GM18507 (cell line): ENCODE results near the gene ZNF213.
A peak's percentile ranks its signal among the peaks of the same experiment; 100 is the strongest.

Experiments used
- DNase-seq: peaks from one replicate; pipeline ENCODE4 v3.0.0; 2011; ENCODE audit warnings: low read depth; ENCODE audit not compliant: insufficient read length; ENCODE audit errors: extremely low spot score
- FAIRE-seq: peaks from 2 replicates; lab custom pipeline; 2011; peaks lifted over from hg19 to GRCh38; lab: Jason Lieb, UNC

ZNF213 gene

GRCh38 chr16:3134338-3135125 lies at the start of gene ZNF213:
Gene ZNF213, plus strand, starts transcription at chr16:3135029. Its CDS starts 2,252 bp downstream, at chr16:3137281.
- DNase-seq, result peak; percentile 89
- FAIRE-seq, result peak; percentile 99

GRCh38 chr16:3085868-3086595 lies 48.8 kb upstream of the ZNF213 start:
- no peak for DNase-seq
- no peak for FAIRE-seq

- FAIRE-seq, result no peak
These were observed 48.1 kb upstream of the ZNF213 start for GRCh38 chr16:3086596-3087242.

DNA sequence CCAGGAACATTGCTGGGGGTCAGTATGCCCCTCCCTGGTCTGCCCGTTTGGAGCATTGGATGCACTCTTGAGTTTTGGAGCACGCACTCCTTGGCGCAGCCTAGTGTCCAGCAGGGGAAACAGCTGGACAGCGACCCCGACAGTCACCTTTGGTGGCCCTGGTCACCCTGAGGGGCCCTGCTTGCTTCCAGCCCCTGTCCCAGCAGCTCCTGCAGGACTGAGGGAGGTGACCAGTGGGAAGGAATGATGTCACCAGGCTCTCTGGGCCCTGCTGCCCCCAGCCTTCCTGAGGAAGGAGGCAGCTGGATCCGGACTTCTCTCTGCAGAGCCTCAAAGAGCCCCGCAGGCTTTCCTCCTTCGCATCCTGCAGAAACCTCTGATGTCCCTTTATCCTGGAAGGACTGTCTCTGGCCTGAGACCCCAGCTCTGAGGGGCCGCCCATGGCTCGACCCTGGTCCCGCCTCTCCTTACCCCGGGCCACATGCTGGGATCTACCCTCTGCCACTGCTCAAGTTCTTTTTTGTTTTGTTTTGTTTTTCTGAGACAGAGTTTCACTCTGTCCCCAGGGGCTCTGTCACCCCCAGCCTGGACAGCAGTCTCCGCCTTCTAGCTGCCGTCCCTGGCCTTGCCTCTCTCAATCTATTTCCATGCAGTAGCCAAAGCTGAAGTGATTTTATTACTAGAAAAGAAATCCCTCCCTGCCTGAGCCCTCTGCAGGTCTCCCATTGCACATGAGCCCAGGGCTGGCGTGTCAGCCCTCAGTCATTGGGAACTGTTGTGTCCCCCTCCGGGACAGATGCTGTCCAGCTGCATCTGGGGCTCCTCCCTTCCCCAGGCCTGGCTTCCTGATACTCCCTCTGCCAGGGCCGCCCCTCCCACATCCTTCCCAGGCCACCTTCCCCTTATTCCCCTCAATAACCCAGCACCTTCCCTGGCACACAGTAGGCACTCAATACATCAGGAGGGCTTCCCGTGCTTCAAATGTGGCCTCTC lies 47.3 kb upstream of the ZNF213 start:
- FAIRE-seq, result no peak
- DNase-seq, result no peak

More at GRCh38 chr16:3086596-3087242, 48.1 kb upstream of the ZNF213 start:
- no peak for DNase-seq

DNA sequence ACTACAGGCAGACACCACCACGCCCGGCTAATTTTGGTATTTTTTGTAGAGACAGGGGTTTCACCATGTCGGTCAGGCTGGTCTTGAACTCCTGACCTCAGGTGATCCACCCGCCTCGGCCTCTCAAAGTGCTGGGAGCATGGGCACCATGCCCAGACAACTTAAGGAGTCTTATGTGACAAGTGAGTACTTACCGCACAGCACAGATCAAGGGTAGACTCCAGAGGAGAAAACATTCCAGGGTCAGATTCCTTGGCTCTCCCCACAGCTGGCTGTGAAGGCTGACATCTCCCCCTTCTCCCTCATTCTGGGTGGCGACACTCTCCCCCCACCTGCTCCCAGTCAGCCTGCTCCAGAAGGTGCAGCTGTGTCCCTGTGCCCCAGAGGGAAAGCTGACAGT lies 46.4 kb upstream of the ZNF213 start:
- FAIRE-seq (no peak), DNase-seq (no peak)

DNA sequence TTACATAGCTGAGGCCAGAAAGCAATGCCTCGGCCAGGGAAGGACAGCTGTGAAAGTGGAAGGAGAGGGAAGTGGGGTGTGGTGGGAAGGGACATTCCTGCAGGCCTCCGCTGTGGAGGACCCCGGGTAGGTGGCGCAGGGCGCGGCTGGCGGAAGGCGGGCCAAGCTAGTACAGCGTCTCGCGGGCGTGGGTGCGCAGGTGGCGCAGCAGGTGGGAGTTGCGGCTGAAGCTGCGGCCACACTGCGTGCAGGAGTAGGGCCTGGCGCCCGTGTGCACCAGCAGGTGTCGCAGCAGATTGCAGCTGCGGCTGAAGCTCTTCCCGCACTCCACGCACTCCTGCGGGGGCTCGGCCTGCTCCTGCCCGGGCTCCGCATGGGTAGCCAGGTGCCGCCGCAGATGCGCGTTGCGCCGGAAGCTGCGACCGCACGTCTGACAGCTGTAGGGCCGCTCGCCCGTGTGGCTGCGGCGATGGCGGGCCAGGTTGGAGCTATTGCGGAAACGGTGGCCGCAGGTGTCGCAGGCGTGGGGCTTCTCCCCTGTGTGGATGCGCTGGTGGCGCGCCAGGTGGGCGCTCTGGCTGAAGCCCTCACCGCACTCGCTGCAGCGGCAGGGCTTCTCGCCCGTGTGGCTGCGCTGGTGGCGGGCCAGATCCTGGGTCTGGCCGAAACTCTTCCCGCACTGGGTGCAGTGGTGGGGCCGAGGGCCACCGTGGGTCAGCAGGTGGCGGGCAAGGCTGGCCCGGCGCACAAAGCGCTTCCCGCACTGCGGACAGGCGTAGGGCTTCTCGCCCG lies 45.7 kb upstream of the ZNF213 start:
- FAIRE-seq (no peak), DNase-seq (no peak)

DNA sequence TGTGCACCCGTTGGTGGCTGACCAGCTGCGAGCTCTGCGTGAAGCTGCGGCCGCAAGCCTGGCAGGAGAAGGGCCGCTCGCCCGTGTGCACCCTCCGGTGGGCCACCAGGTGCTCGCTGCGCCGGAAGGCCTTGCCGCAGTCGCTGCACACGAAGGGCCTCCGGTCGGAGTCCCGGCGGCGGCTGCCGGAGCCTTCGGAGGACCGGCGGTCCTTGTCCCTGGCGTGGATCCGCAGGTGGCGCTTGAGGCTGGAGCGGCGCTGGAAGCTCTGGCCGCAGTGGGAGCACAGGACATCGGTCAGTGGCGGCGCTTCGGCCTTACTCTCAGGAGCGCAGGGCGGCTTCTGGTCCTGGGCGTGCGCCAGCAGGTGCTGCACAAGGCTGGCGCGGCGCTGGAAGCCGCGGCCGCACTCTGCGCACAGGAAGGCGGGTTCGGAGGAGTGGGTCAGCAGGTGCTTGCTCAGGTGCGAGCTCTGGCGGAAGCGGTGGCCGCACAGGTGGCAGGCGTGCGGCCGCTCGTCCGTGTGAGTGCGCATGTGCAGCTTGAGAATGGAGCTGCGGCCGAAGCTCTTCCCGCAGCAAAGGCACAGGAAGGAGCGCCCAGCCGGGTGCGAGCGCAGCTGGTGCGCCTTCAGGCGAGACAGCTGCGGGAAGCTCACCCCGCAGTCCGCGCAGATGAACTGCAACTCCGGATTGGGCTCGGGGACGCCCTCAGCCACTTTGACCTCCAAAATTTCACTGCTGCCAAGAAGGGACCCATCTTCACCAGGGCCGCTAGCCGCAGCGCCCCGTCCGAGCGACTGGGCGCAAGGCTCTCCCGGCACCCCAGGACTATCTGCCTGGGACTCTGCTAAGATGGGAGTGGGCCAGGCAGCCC lies 44.9 kb upstream of the ZNF213 start:
- FAIRE-seq, result no peak
- no peak for DNase-seq

GRCh38 chr16:3091551-3091950 lies 43.3 kb upstream of the ZNF213 start:
- FAIRE-seq (no peak), DNase-seq (no peak)

DNA sequence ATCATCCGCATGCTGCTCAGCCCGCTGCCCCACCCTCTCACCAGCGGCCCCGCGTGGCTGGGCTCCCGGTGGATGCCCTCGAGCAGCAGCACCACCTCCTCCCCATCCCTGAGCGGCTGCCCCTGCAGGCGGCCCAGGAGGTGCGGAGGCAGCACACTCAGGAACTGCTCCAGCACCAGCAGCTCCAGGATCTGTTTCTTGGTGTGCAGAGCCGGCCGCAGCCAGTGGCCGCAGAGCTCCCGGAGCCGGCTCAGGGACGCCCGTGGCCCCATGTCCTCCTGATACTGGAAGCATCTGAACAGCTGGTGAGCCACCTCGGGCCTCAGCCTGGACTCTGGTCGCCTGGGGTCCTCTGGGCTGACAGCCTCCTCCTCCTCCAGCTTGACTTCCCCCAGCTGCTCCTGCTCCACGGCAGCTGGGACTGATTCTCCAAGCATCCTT lies 42.3 kb upstream of the ZNF213 start:
- DNase-seq, result no peak

GRCh38 chr16:3094289-3095027 lies 40.4 kb upstream of the ZNF213 start:
- DNase-seq (no peak), FAIRE-seq (peak; percentile 44)

More for the DNA sequence above, 42.3 kb upstream of the ZNF213 start:
- no peak for FAIRE-seq

DNA sequence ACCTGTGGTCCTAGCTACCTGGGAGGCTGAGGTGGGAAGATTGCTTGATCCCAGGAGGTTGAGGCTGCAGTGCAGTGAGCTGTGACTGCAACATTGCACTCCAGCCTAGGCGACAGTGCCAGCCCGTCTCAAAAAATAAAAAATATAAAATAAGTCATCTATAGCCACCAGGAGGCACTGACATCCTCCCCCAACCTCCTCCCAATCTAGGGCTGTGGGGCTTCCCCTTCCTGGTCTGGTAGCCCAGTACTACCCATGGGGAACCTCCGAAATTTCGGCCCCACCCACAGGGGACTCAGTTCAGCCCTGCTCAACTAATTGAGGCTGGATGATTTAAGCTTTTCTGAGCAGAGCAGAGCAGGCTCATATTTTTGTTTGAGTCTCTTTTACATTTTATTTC lies 39.0 kb upstream of the ZNF213 start:
- peak; percentile 64 for DNase-seq
- FAIRE-seq, result peak; percentile 73

GRCh38 chr16:3096362-3096761 lies 38.5 kb upstream of the ZNF213 start:
- FAIRE-seq (no peak), DNase-seq (no peak)

- no peak for DNase-seq
- no peak for FAIRE-seq
These were observed 37.6 kb upstream of the ZNF213 start for GRCh38 chr16:3097266-3097665.

- no peak for FAIRE-seq
These were observed 36.1 kb upstream of the ZNF213 start, which contains the start of gene ZSCAN10 for GRCh38 chr16:3098459-3099394. Gene ZSCAN10, minus strand, starts transcription at chr16:3099294. Its CDS starts 6,357 bp downstream, at chr16:3092937.

DNA sequence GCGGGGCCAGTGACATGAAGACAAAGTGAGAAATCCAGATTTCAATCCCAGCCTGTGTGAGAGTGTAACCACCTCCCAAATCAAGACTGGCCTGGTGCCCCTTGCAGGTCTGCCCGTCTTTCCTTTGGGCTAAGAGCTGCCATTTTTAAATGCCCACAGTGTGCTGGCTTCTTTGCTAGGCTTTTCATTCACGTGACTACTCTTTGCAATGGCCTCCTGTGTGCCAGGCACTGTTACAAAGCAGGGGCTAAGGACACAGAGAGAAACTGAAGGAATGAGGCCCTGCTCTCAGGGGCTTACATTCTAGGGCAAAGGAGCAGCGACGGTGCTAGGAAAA lies 35.5 kb upstream of the ZNF213 start:
- FAIRE-seq, result no peak
- DNase-seq, result no peak

More at GRCh38 chr16:3098459-3099394, 36.1 kb upstream of the ZNF213 start, which contains the start of gene ZSCAN10:
- DNase-seq, result no peak
